WTC11 (cell line): ENCODE results near the gene RIMBP2. TPM values are rescaled to one million over a fixed set of nuclear protein-coding genes. Genes with fewer than 3 reads are reported as not detected.

ENCODE experiments used
- ATAC-seq: fragments of 200-7000 bp; cut with Tn5 transposase; 2 replicates; pipeline ENCODE4 v1.10.0; 2021; ENCODE audit warnings: mild to moderate bottlenecking, moderate library complexity
- CTCF ChIA-PET: fragments of 300-600 bp; sonication (Branson Sonifier 250); formaldehyde crosslinking; loops from one replicate; lab custom pipeline; 2021; ENCODE audit warnings: antibody characterized with exemption; lab: Charles Lee
- POLR2A ChIA-PET: fragments of 350-600 bp; sonication (Branson Sonifier 250); formaldehyde crosslinking; loops from one replicate; lab custom pipeline; 2021; ENCODE audit warnings: antibody characterized with exemption; lab: Charles Lee
- DNase-seq: peaks from one replicate; pipeline ENCODE4 v3.0.0; 2021; ENCODE audit warnings: low spot score
- H3K27ac Mint-ChIP-seq: 2 replicates; pipeline ENCODE4 v1.8.0; 2021; ENCODE audit warnings: mixed read lengths
- H3K27me3 Mint-ChIP-seq: 2 replicates; pipeline ENCODE4 v1.8.0; 2021; ENCODE audit warnings: low read depth, mild to moderate bottlenecking, moderate library complexity, mixed read lengths
- H3K36me3 Mint-ChIP-seq: 2 replicates; pipeline ENCODE4 v1.8.0; 2021; ENCODE audit warnings: mixed read lengths
- H3K4me1 Mint-ChIP-seq: 2 replicates; pipeline ENCODE4 v1.8.0; 2022; ENCODE audit warnings: mixed read lengths
- H3K4me3 Mint-ChIP-seq: 2 replicates; pipeline ENCODE4 v1.8.0; 2021; ENCODE audit warnings: mild to moderate bottlenecking, moderate library complexity, mixed read lengths
- H3K9me3 Mint-ChIP-seq: 2 replicates; pipeline ENCODE4 v1.8.0; 2021; ENCODE audit warnings: mixed read lengths
- CBFB ChIP-seq: sonication (generic); formaldehyde crosslinking; IDR thresholded peaks from 2 replicates; pipeline ENCODE4 v1.8.1; 2022; ENCODE audit warnings: mild to moderate bottlenecking, low read depth, missing genetic modification reagents
- ELF4 ChIP-seq: sonication (generic); formaldehyde crosslinking; IDR thresholded peaks from 2 replicates; pipeline ENCODE4 v1.8.1; 2022; ENCODE audit warnings: low read depth, mild to moderate bottlenecking, moderate library complexity, missing genetic modification reagents
- FOXK1 ChIP-seq: sonication (generic); formaldehyde crosslinking; IDR thresholded peaks from 2 replicates; pipeline ENCODE4 v1.8.0; 2022; ENCODE audit warnings: mild to moderate bottlenecking, moderate library complexity, missing genetic modification reagents
- FOXP1 ChIP-seq: sonication (generic); formaldehyde crosslinking; IDR thresholded peaks from 2 replicates; pipeline ENCODE4 v1.8.0; 2022; ENCODE audit warnings: missing genetic modification reagents, mild to moderate bottlenecking, moderate library complexity, borderline replicate concordance
- IRF2 ChIP-seq: sonication (generic); formaldehyde crosslinking; IDR thresholded peaks from 2 replicates; pipeline ENCODE4 v1.8.0; 2022; ENCODE audit warnings: low read depth, missing genetic modification reagents, borderline replicate concordance
- MXD4 ChIP-seq: fragments of 250-450 bp; sonication (Bioruptor Pico); IDR thresholded peaks from 2 replicates; pipeline ENCODE4 v1.8.0; 2021; ENCODE audit warnings: mild to moderate bottlenecking, moderate library complexity, borderline replicate concordance
- NFE2L1 ChIP-seq: sonication (generic); formaldehyde crosslinking; IDR thresholded peaks from 2 replicates; pipeline ENCODE4 v1.8.1; 2023; ENCODE audit warnings: missing genetic modification reagents
- NR1H2 ChIP-seq: sonication (generic); formaldehyde crosslinking; IDR thresholded peaks from 2 replicates; pipeline ENCODE4 v1.9.0; 2021; ENCODE audit warnings: mild to moderate bottlenecking, moderate library complexity, missing genetic modification reagents
- TEAD1 ChIP-seq: sonication (generic); formaldehyde crosslinking; IDR thresholded peaks from 2 replicates; pipeline ENCODE4 v1.8.0; 2022; ENCODE audit warnings: mild to moderate bottlenecking, missing genetic modification reagents
- ZNF263 ChIP-seq: sonication (generic); formaldehyde crosslinking; IDR thresholded peaks from 2 replicates; pipeline ENCODE4 v1.8.1; 2022; ENCODE audit warnings: low read depth, mild to moderate bottlenecking, moderate library complexity, missing genetic modification reagents
- ZNF396 ChIP-seq: fragments of 250-450 bp; sonication (Bioruptor Pico); IDR thresholded peaks from 2 replicates; pipeline ENCODE4 v1.8.0; 2021; ENCODE audit warnings: mild to moderate bottlenecking, moderate library complexity, borderline replicate concordance
- total RNA-seq: library from RNA; stranded (reverse); gene quantifications from 3 replicates; pipeline ENCODE4 v1.2.3, GENCODE V29; 2021
- TF ChIP-seq, protein P1 (sequence below): sonication (generic); formaldehyde crosslinking; conservative IDR thresholded peaks from 2 replicates; pipeline ENCODE4 v1.8.1; 2023; ENCODE audit warnings: mild to moderate bottlenecking, low read depth, missing genetic modification reagents, moderate library complexity
- TF ChIP-seq, protein P2 (sequence below): sonication (generic); formaldehyde crosslinking; IDR thresholded peaks from 2 replicates; pipeline ENCODE4 v1.8.1; 2023; ENCODE audit warnings: mild to moderate bottlenecking, missing genetic modification reagents
- TF ChIP-seq, protein P3 (sequence below): fragments of 250-450 bp; sonication (Bioruptor Pico); IDR thresholded peaks from 2 replicates; pipeline ENCODE4 v1.9.0; 2021; ENCODE audit warnings: mild to moderate bottlenecking
- TF ChIP-seq, protein P4 (sequence below): fragments of 250-450 bp; sonication (Bioruptor Pico); conservative IDR thresholded peaks from 2 replicates; pipeline ENCODE4 v1.9.0; 2021; ENCODE audit warnings: mild to moderate bottlenecking
- TF ChIP-seq, protein P5 (sequence below): sonication (generic); formaldehyde crosslinking; IDR thresholded peaks from 2 replicates; pipeline ENCODE4 v1.8.1; 2022; ENCODE audit warnings: mild to moderate bottlenecking, missing genetic modification reagents, moderate library complexity, borderline replicate concordance
- TF ChIP-seq, protein P6 (sequence below): sonication (generic); formaldehyde crosslinking; IDR thresholded peaks from 2 replicates; pipeline ENCODE4 v1.8.1; 2022; ENCODE audit warnings: missing genetic modification reagents, borderline replicate concordance
- TF ChIP-seq, protein P7 (sequence below): sonication (generic); formaldehyde crosslinking; IDR thresholded peaks from 2 replicates; pipeline ENCODE4 v1.8.0; 2022; ENCODE audit warnings: missing genetic modification reagents
- TF ChIP-seq, protein P8 (sequence below): fragments of 250-450 bp; sonication (Bioruptor Pico); IDR thresholded peaks from 2 replicates; pipeline ENCODE4 v1.9.0; 2021; ENCODE audit warnings: mild to moderate bottlenecking

RIMBP2 gene
- total RNA-seq, 1 experiment from 2014 or later = 2.6 TPM

DNA sequence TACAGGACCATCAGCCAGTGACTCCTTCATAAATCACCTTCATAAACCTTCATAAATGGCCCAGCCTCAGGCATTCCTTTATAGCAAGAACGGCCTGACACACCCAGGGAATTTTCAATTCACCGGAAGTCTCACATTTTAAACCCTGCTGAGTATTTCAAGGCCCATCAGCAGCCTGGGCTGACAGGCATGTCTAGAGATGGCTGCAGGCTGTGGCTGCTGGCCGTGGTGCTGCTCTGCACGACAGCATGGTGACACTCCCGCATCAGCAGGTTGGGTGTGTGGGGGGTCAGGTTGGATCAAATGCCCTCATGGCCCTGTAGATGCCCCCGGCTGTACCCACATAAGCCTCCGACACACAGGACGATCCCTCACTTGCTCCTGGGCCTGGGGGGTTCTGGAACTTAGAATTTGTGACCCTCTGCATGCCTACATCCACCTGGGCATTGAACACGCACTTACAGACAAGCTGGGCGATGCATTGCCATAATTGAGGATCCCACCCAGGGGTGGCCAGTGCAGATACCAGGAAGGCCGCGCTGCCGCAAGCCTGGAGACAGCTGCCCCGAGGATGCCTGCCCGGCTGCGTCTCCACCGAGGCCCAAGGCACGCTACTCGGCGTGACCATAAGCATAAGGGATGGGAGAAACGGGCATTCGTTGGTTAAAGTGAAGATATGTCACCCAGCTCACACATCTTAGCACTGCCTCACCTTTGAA lies 254.1 kb downstream of the RIMBP2 start:
- 0 out of 2 replicates have a peak, but pooled peaks have one; percentile 26 for ATAC-seq
- TF ChIP-seq TEAD1 (CRISPR knock-in tag) (no peak), FOXK1 (CRISPR knock-in tag) (no peak), ZNF263 (no peak), MXD4 (CRISPR knock-in tag) (no peak), ZNF396 (no peak), NR1H2 (CRISPR knock-in tag) (no peak), FOXP1 (no peak), IRF2 (no peak), ELF4 (no peak), NFE2L1 (no peak), CBFB (no peak)
- TF ChIP-seq, protein P1, sequence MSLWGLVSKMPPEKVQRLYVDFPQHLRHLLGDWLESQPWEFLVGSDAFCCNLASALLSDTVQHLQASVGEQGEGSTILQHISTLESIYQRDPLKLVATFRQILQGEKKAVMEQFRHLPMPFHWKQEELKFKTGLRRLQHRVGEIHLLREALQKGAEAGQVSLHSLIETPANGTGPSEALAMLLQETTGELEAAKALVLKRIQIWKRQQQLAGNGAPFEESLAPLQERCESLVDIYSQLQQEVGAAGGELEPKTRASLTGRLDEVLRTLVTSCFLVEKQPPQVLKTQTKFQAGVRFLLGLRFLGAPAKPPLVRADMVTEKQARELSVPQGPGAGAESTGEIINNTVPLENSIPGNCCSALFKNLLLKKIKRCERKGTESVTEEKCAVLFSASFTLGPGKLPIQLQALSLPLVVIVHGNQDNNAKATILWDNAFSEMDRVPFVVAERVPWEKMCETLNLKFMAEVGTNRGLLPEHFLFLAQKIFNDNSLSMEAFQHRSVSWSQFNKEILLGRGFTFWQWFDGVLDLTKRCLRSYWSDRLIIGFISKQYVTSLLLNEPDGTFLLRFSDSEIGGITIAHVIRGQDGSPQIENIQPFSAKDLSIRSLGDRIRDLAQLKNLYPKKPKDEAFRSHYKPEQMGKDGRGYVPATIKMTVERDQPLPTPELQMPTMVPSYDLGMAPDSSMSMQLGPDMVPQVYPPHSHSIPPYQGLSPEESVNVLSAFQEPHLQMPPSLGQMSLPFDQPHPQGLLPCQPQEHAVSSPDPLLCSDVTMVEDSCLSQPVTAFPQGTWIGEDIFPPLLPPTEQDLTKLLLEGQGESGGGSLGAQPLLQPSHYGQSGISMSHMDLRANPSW (CRISPR knock-in tag) = no peak
- TF ChIP-seq, protein P2, sequence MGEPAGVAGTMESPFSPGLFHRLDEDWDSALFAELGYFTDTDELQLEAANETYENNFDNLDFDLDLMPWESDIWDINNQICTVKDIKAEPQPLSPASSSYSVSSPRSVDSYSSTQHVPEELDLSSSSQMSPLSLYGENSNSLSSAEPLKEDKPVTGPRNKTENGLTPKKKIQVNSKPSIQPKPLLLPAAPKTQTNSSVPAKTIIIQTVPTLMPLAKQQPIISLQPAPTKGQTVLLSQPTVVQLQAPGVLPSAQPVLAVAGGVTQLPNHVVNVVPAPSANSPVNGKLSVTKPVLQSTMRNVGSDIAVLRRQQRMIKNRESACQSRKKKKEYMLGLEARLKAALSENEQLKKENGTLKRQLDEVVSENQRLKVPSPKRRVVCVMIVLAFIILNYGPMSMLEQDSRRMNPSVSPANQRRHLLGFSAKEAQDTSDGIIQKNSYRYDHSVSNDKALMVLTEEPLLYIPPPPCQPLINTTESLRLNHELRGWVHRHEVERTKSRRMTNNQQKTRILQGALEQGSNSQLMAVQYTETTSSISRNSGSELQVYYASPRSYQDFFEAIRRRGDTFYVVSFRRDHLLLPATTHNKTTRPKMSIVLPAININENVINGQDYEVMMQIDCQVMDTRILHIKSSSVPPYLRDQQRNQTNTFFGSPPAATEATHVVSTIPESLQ (CRISPR knock-in tag) = no peak
- TF ChIP-seq, protein P3, sequence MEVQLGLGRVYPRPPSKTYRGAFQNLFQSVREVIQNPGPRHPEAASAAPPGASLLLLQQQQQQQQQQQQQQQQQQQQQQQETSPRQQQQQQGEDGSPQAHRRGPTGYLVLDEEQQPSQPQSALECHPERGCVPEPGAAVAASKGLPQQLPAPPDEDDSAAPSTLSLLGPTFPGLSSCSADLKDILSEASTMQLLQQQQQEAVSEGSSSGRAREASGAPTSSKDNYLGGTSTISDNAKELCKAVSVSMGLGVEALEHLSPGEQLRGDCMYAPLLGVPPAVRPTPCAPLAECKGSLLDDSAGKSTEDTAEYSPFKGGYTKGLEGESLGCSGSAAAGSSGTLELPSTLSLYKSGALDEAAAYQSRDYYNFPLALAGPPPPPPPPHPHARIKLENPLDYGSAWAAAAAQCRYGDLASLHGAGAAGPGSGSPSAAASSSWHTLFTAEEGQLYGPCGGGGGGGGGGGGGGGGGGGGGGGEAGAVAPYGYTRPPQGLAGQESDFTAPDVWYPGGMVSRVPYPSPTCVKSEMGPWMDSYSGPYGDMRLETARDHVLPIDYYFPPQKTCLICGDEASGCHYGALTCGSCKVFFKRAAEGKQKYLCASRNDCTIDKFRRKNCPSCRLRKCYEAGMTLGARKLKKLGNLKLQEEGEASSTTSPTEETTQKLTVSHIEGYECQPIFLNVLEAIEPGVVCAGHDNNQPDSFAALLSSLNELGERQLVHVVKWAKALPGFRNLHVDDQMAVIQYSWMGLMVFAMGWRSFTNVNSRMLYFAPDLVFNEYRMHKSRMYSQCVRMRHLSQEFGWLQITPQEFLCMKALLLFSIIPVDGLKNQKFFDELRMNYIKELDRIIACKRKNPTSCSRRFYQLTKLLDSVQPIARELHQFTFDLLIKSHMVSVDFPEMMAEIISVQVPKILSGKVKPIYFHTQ (CRISPR knock-in tag) = no peak
- TF ChIP-seq, protein P4, sequence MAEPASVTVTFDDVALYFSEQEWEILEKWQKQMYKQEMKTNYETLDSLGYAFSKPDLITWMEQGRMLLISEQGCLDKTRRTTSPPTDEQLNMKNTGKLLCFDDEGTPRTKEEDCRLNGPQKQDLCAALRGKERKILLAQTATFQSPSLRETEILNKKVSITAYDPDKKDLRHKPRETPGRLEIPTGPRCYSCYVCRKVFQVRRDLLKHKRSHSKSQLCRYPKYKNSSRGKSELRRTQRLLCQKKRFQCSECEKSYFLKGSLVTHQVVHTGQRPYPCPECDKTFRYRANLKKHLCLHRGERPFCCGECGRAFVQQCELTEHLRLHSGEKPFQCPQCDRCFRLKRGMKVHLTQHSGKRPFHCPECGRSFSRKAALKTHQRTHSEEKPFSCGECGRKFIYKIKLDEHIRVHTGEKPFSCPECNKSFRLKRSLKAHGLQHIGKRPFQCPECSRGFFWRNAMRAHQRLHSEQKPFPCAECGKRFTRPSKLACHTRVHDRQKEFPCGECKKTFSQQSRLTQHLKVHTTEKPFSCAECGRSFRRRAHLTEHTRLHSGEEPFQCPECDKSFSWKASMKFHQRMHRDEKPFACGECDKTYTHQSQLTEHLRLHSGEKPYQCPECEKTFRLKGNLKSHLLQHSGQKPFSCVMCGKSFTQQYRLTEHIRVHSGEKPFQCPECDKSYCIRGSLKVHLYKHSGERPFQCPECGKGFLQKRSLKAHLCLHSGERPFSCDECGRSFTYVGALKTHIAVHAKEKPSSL = no peak
- TF ChIP-seq, protein P5, sequence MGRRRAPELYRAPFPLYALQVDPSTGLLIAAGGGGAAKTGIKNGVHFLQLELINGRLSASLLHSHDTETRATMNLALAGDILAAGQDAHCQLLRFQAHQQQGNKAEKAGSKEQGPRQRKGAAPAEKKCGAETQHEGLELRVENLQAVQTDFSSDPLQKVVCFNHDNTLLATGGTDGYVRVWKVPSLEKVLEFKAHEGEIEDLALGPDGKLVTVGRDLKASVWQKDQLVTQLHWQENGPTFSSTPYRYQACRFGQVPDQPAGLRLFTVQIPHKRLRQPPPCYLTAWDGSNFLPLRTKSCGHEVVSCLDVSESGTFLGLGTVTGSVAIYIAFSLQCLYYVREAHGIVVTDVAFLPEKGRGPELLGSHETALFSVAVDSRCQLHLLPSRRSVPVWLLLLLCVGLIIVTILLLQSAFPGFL (CRISPR knock-in tag) = no peak
- TF ChIP-seq, protein P6, sequence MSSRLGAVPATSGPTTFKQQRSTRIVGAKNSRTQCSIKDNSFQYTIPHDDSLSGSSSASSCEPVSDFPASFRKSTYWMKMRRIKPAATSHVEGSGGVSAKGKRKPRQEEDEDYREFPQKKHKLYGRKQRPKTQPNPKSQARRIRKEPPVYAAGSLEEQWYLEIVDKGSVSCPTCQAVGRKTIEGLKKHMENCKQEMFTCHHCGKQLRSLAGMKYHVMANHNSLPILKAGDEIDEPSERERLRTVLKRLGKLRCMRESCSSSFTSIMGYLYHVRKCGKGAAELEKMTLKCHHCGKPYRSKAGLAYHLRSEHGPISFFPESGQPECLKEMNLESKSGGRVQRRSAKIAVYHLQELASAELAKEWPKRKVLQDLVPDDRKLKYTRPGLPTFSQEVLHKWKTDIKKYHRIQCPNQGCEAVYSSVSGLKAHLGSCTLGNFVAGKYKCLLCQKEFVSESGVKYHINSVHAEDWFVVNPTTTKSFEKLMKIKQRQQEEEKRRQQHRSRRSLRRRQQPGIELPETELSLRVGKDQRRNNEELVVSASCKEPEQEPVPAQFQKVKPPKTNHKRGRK (CRISPR knock-in tag) = no peak
- TF ChIP-seq, protein P7, sequence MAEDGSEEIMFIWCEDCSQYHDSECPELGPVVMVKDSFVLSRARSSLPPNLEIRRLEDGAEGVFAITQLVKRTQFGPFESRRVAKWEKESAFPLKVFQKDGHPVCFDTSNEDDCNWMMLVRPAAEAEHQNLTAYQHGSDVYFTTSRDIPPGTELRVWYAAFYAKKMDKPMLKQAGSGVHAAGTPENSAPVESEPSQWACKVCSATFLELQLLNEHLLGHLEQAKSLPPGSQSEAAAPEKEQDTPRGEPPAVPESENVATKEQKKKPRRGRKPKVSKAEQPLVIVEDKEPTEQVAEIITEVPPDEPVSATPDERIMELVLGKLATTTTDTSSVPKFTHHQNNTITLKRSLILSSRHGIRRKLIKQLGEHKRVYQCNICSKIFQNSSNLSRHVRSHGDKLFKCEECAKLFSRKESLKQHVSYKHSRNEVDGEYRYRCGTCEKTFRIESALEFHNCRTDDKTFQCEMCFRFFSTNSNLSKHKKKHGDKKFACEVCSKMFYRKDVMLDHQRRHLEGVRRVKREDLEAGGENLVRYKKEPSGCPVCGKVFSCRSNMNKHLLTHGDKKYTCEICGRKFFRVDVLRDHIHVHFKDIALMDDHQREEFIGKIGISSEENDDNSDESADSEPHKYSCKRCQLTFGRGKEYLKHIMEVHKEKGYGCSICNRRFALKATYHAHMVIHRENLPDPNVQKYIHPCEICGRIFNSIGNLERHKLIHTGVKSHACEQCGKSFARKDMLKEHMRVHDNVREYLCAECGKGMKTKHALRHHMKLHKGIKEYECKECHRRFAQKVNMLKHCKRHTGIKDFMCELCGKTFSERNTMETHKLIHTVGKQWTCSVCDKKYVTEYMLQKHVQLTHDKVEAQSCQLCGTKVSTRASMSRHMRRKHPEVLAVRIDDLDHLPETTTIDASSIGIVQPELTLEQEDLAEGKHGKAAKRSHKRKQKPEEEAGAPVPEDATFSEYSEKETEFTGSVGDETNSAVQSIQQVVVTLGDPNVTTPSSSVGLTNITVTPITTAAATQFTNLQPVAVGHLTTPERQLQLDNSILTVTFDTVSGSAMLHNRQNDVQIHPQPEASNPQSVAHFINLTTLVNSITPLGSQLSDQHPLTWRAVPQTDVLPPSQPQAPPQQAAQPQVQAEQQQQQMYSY (CRISPR knock-in tag) = no peak
- TF ChIP-seq, protein P8, sequence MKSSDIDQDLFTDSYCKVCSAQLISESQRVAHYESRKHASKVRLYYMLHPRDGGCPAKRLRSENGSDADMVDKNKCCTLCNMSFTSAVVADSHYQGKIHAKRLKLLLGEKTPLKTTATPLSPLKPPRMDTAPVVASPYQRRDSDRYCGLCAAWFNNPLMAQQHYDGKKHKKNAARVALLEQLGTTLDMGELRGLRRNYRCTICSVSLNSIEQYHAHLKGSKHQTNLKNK = no peak

More for the DNA sequence above, 254.1 kb downstream of the RIMBP2 start:
- DNase-seq = no peak
- Mint-ChIP-seq H3K36me3 (peaks cover 1% of the 10 kb centered on the region), H3K27me3 (0 out of 2 replicates have a peak, but pooled peaks cover under 1% of the 10 kb centered on the region), H3K4me1 (peaks cover 11% of the 10 kb centered on the region), H3K27ac (no peak overlapping the region), H3K9me3 (peaks cover 4% of the 10 kb centered on the region), H3K4me3 (no peak overlapping the region)
- ChIA-PET POLR2A (no interaction called here), CTCF (interaction anchor here (1.0 to 1.6 kb wide), 3 partner anchors 52 to 286 kb away, joined by 4 to 8 read pairs (median 4); no protein-coding TSS in a partner anchor)
